IMR-90 (cell line): ENCODE results near the gene LRFN5.

Source experiments
- CEBPB ChIP-seq: IDR thresholded peaks from 2 replicates; pipeline ENCODE4 v1.6.1; 2012; ENCODE audit warnings: low read depth, low read length, improper control_type of control experiment
- CHD1 ChIP-seq: IDR thresholded peaks from 2 replicates; pipeline ENCODE4 v1.6.1; 2012; ENCODE audit warnings: low read depth, low read length, improper control_type of control experiment
- CTCF ChIP-seq: conservative IDR thresholded peaks from 2 replicates; pipeline ENCODE4 v1.5.1; 2012; ENCODE audit warnings: mild to moderate bottlenecking, low read depth, low read length, improper control_type of control experiment
- ELK1 ChIP-seq: fragments of 150-350 bp; IDR thresholded peaks from 2 replicates; pipeline ENCODE4 v1.6.1; 2016; ENCODE audit warnings: low read depth, mild to moderate bottlenecking, low read length, moderate library complexity, borderline replicate concordance
- MAFK ChIP-seq: IDR thresholded peaks from 2 replicates; pipeline ENCODE4 v1.6.1; 2012; ENCODE audit warnings: low read depth, low read length, improper control_type of control experiment
- MAZ ChIP-seq: IDR thresholded peaks from 2 replicates; pipeline ENCODE4 v1.6.1; 2012; ENCODE audit warnings: low read depth, mild to moderate bottlenecking, low read length, improper control_type of control experiment, moderate library complexity, borderline replicate concordance
- POLR2A ChIP-seq: IDR thresholded peaks from 2 replicates; pipeline ENCODE4 v1.6.1; 2012; ENCODE audit warnings: mild to moderate bottlenecking, low read depth, low read length
- RAD21 ChIP-seq: IDR thresholded peaks from 2 replicates; pipeline ENCODE4 v1.6.1; 2012; ENCODE audit warnings: low read length, improper control_type of control experiment
- RCOR1 ChIP-seq: IDR thresholded peaks from 2 replicates; pipeline ENCODE4 v1.6.1; 2012; ENCODE audit warnings: mild to moderate bottlenecking, low read length, improper control_type of control experiment; ENCODE audit not compliant: insufficient replicate concordance
- SMC3 ChIP-seq: fragments of 150-350 bp; IDR thresholded peaks from 2 replicates; pipeline ENCODE4 v1.6.1; 2016; ENCODE audit warnings: low read depth, mild to moderate bottlenecking, antibody characterized with exemption, low read length, moderate library complexity
- USF2 ChIP-seq: fragments of 150-350 bp; IDR thresholded peaks from 2 replicates; pipeline ENCODE4 v1.6.1; 2017; ENCODE audit warnings: mild to moderate bottlenecking, antibody characterized with exemption, low read length, low read depth

DNA sequence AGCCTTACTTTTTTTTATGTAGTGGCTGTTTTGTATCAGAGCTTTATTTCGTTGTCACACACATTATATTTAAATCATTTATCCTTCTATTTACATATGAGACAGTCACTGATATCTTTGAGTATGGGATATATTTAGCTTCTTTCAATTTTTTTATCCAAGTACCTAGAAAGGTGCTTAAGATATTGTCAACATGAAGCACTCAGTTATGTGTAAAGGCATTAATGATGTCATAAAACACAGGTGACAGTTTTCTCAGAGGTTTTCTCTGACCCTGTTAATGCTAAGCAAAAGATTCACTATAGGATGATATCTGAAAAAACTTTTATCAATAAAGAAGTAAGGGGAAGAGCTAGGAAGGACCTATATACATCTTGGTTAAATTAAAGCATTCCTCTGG is 23.2 kb downstream of the LRFN5 start:
- TF ChIP-seq POLR2A (no peak), CTCF (no peak), MAZ (no peak), USF2 (no peak), SMC3 (no peak), CHD1 (no peak), ELK1 (no peak), MAFK (no peak), CEBPB (no peak), RCOR1 (no peak), RAD21 (no peak)
